ENCODE results near the gene MDM4. TPM values are rescaled to one million over a fixed set of nuclear protein-coding genes. Genes with fewer than 3 reads are reported as not detected.
"Not testable (repeated sequence)": the region's sequence is repeated elsewhere in the genome, so short reads cannot be mapped to it uniquely, and the experiment has no call there.

MDM4 gene
- polyA plus RNA-seq, 2 of the 4 experiments (the other 2 are of a cell fraction) = 4.6 to 48.9 TPM

GRCh38 chr1:204509186-204509635 is 7.0 kb upstream of the MDM4 start (continued):
- TF ChIP-seq PBX3 (IDR thresholded peaks at IDR 0.05) (no peak), SMC3 (IDR thresholded peaks at IDR 0.05) (no peak), POLR2A (IDR thresholded peaks at IDR 0.05; ENCODE audit: low read length) (no peak)

- TF ChIP-seq CHD2 (IDR thresholded peaks at IDR 0.05; ENCODE audit: low read length, partially characterized antibody) = no peak
- no peak for TF ChIP-seq JUNB (IDR thresholded peaks at IDR 0.05)
- no peak for TF ChIP-seq ZNF302 (CRISPR knock-in tag; IDR thresholded peaks at IDR 0.05)
- FAIRE-seq (no peak), ATAC-seq (no peak), DNase-seq (ENCODE audit: low read depth in 1 of 2, low spot score in 1 of 2) (no peak)
- no peaks in the 10 kb centered on the region for H3K9me3 ChIP-seq
- CTCF ChIA-PET = interaction anchor here (0.6 to 1.3 kb wide), 2 partner anchors 9 to 79 kb away, joined by 3 read pairs; no protein-coding TSS in a partner anchor
- POLR2A ChIA-PET = no interaction called here
- no peak overlapping the region for H3K4me2 ChIP-seq
- H3K4me3 ChIP-seq = no peak overlapping the region
- H3K4me1 ChIP-seq = no peaks in the 10 kb centered on the region
- H3K27ac ChIP-seq = no peak overlapping the region
Measured at GRCh38 chr1:204511366-204511765, 4.8 kb upstream of the MDM4 start.

GRCh38 chr1:204513117-204513716 is 3.0 kb upstream of the MDM4 start:
- no peak for DNase-seq (ENCODE audit: low read depth in 1 of 2, low spot score in 1 of 2)
- no peak for ATAC-seq
- no peak overlapping the region for H3K4me3 ChIP-seq
- WGBS (ENCODE audit: missing lambda C conversion rate) = 82% methylated on average over 15 of the region's 15 CpGs
- FAIRE-seq = no peak
- ChIA-PET POLR2A (interaction anchor here (0.6 kb wide), 1 partner anchor 298 kb away, joined by 5 read pairs; no protein-coding TSS in a partner anchor), CTCF (interaction anchor here (0.6 to 2.3 kb wide), 6 partner anchors 10 to 307 kb away, joined by 3 to 8 read pairs (median 3); no protein-coding TSS in a partner anchor)
- H3K9me3 ChIP-seq = no peaks in the 10 kb centered on the region
- no peak overlapping the region for H3K4me2 ChIP-seq
- no peak overlapping the region for H3K27ac ChIP-seq
- TF ChIP-seq EHF (CRISPR knock-in tag; IDR thresholded peaks at IDR 0.05) = no peak
- H3K4me1 ChIP-seq = peaks cover 11% of the 10 kb centered on the region

DNA sequence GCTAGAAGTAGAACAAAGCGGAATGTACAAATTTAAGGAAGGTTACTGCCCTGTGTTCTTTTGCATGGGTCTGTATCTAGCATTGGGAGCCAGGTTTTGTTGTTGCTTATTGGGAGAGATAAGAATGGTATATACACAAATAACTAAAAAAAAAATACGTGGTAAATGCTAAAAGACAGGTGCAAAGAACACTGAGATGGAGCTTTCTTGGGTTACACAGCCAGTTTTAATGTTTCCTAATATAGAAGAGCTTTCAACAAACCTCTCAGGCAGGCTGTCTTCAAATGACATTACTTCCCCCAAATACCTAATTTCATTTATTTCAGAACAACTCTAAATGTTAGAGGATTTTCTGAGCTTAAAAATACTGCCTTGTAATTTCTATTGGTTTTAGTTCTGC is 1.4 kb upstream of the MDM4 start:
- CTCF ChIA-PET = interaction anchor here (0.6 to 4.3 kb wide), 9 partner anchors 8 to 292 kb away, joined by 3 to 20 read pairs (median 6); no protein-coding TSS in a partner anchor
- no peak for TF ChIP-seq NFE2L2 (conservative IDR thresholded peaks at IDR 0.05; ENCODE audit: low read length)
- TF ChIP-seq, protein P1, sequence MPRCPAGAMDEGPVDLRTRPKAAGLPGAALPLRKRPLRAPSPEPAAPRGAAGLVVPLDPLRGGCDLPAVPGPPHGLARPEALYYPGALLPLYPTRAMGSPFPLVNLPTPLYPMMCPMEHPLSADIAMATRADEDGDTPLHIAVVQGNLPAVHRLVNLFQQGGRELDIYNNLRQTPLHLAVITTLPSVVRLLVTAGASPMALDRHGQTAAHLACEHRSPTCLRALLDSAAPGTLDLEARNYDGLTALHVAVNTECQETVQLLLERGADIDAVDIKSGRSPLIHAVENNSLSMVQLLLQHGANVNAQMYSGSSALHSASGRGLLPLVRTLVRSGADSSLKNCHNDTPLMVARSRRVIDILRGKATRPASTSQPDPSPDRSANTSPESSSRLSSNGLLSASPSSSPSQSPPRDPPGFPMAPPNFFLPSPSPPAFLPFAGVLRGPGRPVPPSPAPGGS (IDR thresholded peaks at IDR 0.05) = no peak
- no peak for TF ChIP-seq ZSCAN20 (CRISPR knock-in tag; IDR thresholded peaks at IDR 0.05)
- TF ChIP-seq CEBPB (IDR thresholded peaks at IDR 0.05) = no peak
- TF ChIP-seq, protein P2, sequence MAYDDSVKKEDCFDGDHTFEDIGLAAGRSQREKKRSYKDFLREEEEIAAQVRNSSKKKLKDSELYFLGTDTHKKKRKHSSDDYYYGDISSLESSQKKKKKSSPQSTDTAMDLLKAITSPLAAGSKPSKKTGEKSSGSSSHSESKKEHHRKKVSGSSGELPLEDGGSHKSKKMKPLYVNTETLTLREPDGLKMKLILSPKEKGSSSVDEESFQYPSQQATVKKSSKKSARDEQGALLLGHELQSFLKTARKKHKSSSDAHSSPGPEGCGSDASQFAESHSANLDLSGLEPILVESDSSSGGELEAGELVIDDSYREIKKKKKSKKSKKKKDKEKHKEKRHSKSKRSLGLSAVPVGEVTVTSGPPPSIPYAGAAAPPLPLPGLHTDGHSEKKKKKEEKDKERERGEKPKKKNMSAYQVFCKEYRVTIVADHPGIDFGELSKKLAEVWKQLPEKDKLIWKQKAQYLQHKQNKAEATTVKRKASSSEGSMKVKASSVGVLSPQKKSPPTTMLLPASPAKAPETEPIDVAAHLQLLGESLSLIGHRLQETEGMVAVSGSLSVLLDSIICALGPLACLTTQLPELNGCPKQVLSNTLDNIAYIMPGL (CRISPR knock-in tag; IDR thresholded peaks at IDR 0.05; ENCODE audit: borderline replicate concordance) = no peak
- TF ChIP-seq TP53 (CRISPR knock-in tag; IDR thresholded peaks at IDR 0.05) = no peak
- TF ChIP-seq HEYL (CRISPR knock-in tag; IDR thresholded peaks at IDR 0.05) = no peak
- TF ChIP-seq ESRRA (IDR thresholded peaks at IDR 0.05; ENCODE audit: borderline replicate concordance, low read length) = no peak
- TF ChIP-seq CTCF (IDR thresholded peaks at IDR 0.05) = no peak
- TF ChIP-seq FOSL2 (IDR thresholded peaks at IDR 0.05) = no peak
- no peak for TF ChIP-seq FOSL2 (CRISPR knock-in tag; IDR thresholded peaks at IDR 0.05)
- no peak for TF ChIP-seq MYC (IDR thresholded peaks at IDR 0.05; ENCODE audit: borderline replicate concordance, low read length)
- Histone ChIP-seq H3K4me1 (peaks cover 12% of the 10 kb centered on the region), H3K27ac (no peak overlapping the region), H3K4me2 (no peak overlapping the region), H3K9me3 (no peaks in the 10 kb centered on the region), H3K4me3 (no peak overlapping the region)
- no peak for DNase-seq (ENCODE audit: low read depth in 1 of 2, low spot score in 1 of 2)
- no peak for FAIRE-seq
- 57% methylated on average over 2 of the region's 2 CpGs for WGBS (ENCODE audit: missing lambda C conversion rate)
- ATAC-seq = no peak
- POLR2A ChIA-PET = interaction anchor here (1.4 to 2.5 kb wide), 2 partner anchors 8 to 26 kb away, joined by 4 to 87 read pairs; no protein-coding TSS in a partner anchor

- ATAC-seq; DNase-seq (ENCODE audit: low read depth in 1 of 2, low spot score in 1 of 2); H3K9me3 ChIP-seq; FAIRE-seq: not testable (repeated sequence)
- Histone ChIP-seq H3K4me1 (peaks cover 12% of the 10 kb centered on the region), H3K4me3 (peak overlapping the region; percentile 62), H3K4me2 (peak overlapping the region; percentile 88), H3K27ac (peak overlapping the region; percentile 96)
- WGBS (ENCODE audit: missing lambda C conversion rate) = 92% methylated on average over 19 of the region's 19 CpGs
- POLR2A ChIA-PET = interaction anchor here (0.6 to 2.5 kb wide), 3 partner anchors 11 to 301 kb away, joined by 4 to 87 read pairs (median 4); no protein-coding TSS in a partner anchor
- CTCF ChIA-PET = interaction anchor here (1.3 to 4.3 kb wide), 3 partner anchors 14 to 290 kb away, joined by 3 to 20 read pairs (median 18); no protein-coding TSS in a partner anchor
Measured at GRCh38 chr1:204517382-204517781, 1.2 kb downstream of the MDM4 start.

Data from A549 (cell line).